Measurements from ENCODE around the gene FAM193B.

DNA sequence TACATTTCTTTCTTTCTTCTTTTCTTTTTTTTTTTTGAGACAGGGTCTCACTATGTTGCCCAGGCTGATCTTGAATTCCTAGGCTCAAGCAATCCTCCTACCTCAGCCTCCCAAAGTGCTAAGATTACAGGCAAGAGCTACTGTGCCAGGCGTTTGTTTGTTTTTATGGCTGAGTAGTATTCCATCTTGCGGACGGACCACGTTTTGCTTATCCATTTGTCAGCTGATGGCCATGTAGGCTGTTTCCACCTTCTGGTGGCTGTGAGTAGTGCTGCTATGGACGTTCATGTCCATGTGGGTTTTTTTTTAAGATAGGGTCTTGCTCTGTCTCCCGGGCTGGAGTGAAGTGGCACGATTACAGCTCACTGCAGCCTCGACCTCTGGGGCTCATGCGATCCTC is 47.2 kb downstream of the FAM193B start:
- TF ChIP-seq GATA2 (IDR thresholded peaks at IDR 0.05; ENCODE audit: low read depth, low read length): no peak
- no peak for TF ChIP-seq GATA3 (IDR thresholded peaks at IDR 0.05; ENCODE audit: low read depth, low read length)
